NCI-H187 treated with DMSO at 0.1 percent for 48 hours (cell line): Measurements from ENCODE around the gene CTH.
"Not testable (repeated sequence)": the region's sequence is repeated elsewhere in the genome, so short reads cannot be mapped to it uniquely, and the experiment has no call there.

Experiments
- DNase-seq: peaks from one replicate; lab custom pipeline; 2025; lab: John Stamatoyannopoulos, UW

The CTH gene

GRCh38 chr1:70409136-70409535 lies 1.9 kb upstream of the CTH start:
- no peak for DNase-seq

GRCh38 chr1:70411360-70411844 lies 334 bp downstream of the CTH start:
- no peak for DNase-seq

GRCh38 chr1:70415882-70416281 lies 4.8 kb downstream of the CTH start:
- DNase-seq = no peak

GRCh38 chr1:70418973-70419734 lies 8.1 kb downstream of the CTH start:
- DNase-seq = not testable (repeated sequence)

- DNase-seq = no peak
Measured at GRCh38 chr1:70420320-70420719, 9.3 kb downstream of the CTH start.

- DNase-seq = no peak
Measured at GRCh38 chr1:70426154-70427131, 15.4 kb downstream of the CTH start.

GRCh38 chr1:70427976-70428375 lies 16.9 kb downstream of the CTH start:
- no peak for DNase-seq

- DNase-seq = no peak
Measured at GRCh38 chr1:70429219-70429618, 18.2 kb downstream of the CTH start.

GRCh38 chr1:70429757-70430156 lies 18.7 kb downstream of the CTH start:
- no peak for DNase-seq

- DNase-seq = no peak
Measured at GRCh38 chr1:70431317-70431716, 20.2 kb downstream of the CTH start.

GRCh38 chr1:70431874-70432273 lies 20.8 kb downstream of the CTH start:
- DNase-seq = no peak

GRCh38 chr1:70434253-70434859 lies 23.3 kb downstream of the CTH start:
- no peak for DNase-seq

GRCh38 chr1:70436622-70437251 lies 25.7 kb downstream of the CTH start:
- DNase-seq = no peak

GRCh38 chr1:70438529-70438928 lies 27.5 kb downstream of the CTH start:
- no peak for DNase-seq

- DNase-seq = no peak
Measured at GRCh38 chr1:70440642-70441391, 29.7 kb downstream of the CTH start.

- DNase-seq = no peak
Measured at GRCh38 chr1:70441392-70442035, 30.4 kb downstream of the CTH start.

- DNase-seq = no peak
Measured at GRCh38 chr1:70442490-70442889, 31.4 kb downstream of the CTH start.

- DNase-seq = no peak
Measured at GRCh38 chr1:70443739-70444138, 32.7 kb downstream of the CTH start.

GRCh38 chr1:70449049-70449448 lies 38.0 kb downstream of the CTH start:
- DNase-seq = no peak

- DNase-seq = not testable (repeated sequence)
Measured at GRCh38 chr1:70452164-70452939, 41.3 kb downstream of the CTH start.
